CD14-positive monocyte (primary cell): ENCODE measurements around the gene ZNF451. TPM values are rescaled to one million over a fixed set of nuclear protein-coding genes. Genes with fewer than 3 reads are reported as not detected.

ENCODE experiments used
- DNase-seq, 3 donors: peaks; one replicate each; pipeline ENCODE4 v3.0.0-alpha.2; 2011 to 2022
- H2AFZ ChIP-seq: 2 replicates; pipeline ENCODE4 v1.6.0; 2012; ENCODE audit warnings: mild to moderate bottlenecking, low read depth, low read length, inconsistent platforms; ENCODE audit not compliant: insufficient read depth, poor library complexity, severe bottlenecking
- H3K27ac ChIP-seq, 2 donors: 1 replicate in 1 of 2; 2 replicates in 1 of 2; pipeline ENCODE4 v1.5.1; 2012 to 2013; ENCODE audit warnings: low read length in 2 of 2, control low read depth in 1 of 2, inconsistent platforms in 1 of 2, low read depth in 1 of 2, mild to moderate bottlenecking in 1 of 2
- H3K27me3 ChIP-seq, 2 donors: one replicate each; pipeline versions ENCODE4 v1.6.0 to v1.6.1; 2011 to 2013; ENCODE audit warnings: low read length in 2 of 2; ENCODE audit not compliant: control insufficient read depth in 2 of 2, insufficient read depth in 2 of 2
- H3K36me3 ChIP-seq, 2 donors: replicated peaks in 1 of 2; 1 replicate in 1 of 2; 2 replicates in 1 of 2; pipeline versions ENCODE4 v1.5.1 to v1.6.1; 2012 to 2013; ENCODE audit warnings: low read length in 2 of 2, control low read depth in 1 of 2, inconsistent platforms in 1 of 2, mild to moderate bottlenecking in 1 of 2; ENCODE audit not compliant: insufficient read depth in 2 of 2, control insufficient read depth in 1 of 2
- H3K4me1 ChIP-seq, 2 donors: 1 replicate in 1 of 2; 2 replicates in 1 of 2; pipeline versions ENCODE4 v1.5.1 to v1.6.1; 2012 to 2013; ENCODE audit warnings: low read length in 2 of 2, control low read depth in 1 of 2, inconsistent platforms in 1 of 2, mild to moderate bottlenecking in 1 of 2, moderate library complexity in 1 of 2; ENCODE audit not compliant: insufficient read depth in 2 of 2, control insufficient read depth in 1 of 2
- H3K4me2 ChIP-seq: replicated peaks from 2 replicates; pipeline ENCODE3; 2012; ENCODE audit warnings: low read length, moderate library complexity, mild to moderate bottlenecking; ENCODE audit not compliant: poor library complexity, severe bottlenecking; ENCODE audit errors: extremely low read depth
- H3K4me3 ChIP-seq, 3 experiments: fragments of 200-600 bp in 1 of 3; sonication (generic) in 1 of 3; replicated peaks in 1 of 3; 1 replicate in 2 of 3; 2 replicates in 1 of 3; pipeline ENCODE4 v1.5.1; 2011 to 2013; ENCODE audit warnings: low read length in 3 of 3, mild to moderate bottlenecking in 3 of 3, control low read depth in 2 of 3, low read depth in 2 of 3, inconsistent platforms in 1 of 3, moderate library complexity in 1 of 3
- H3K79me2 ChIP-seq: 2 replicates; pipeline ENCODE4 v1.6.0; 2012; ENCODE audit warnings: mild to moderate bottlenecking, control low read depth, inconsistent platforms, low read length, moderate library complexity; ENCODE audit not compliant: insufficient read depth
- H3K9ac ChIP-seq: 2 replicates; pipeline ENCODE4 v1.6.0; 2017; ENCODE audit warnings: low read length, mild to moderate bottlenecking; ENCODE audit not compliant: insufficient read depth, poor library complexity, severe bottlenecking
- H3K9me3 ChIP-seq, 2 donors: replicated peaks in 1 of 2; 1 replicate in 1 of 2; 2 replicates in 1 of 2; pipeline versions ENCODE4 v1.5.1 to v1.6.1; 2012 to 2013; ENCODE audit warnings: low read length in 2 of 2, control low read depth in 1 of 2; ENCODE audit not compliant: control insufficient read depth in 1 of 2, insufficient read depth in 1 of 2
- H4K20me1 ChIP-seq: 2 replicates; pipeline ENCODE4 v1.6.0; 2012; ENCODE audit warnings: mild to moderate bottlenecking, low read length, control low read depth, moderate library complexity; ENCODE audit not compliant: insufficient read depth
- H3K27ac Mint-ChIP-seq, 7 donors: one replicate each; pipeline ENCODE4 v1.8.0; 2020; ENCODE audit warnings: mild to moderate bottlenecking in 7 of 7, mixed read lengths in 7 of 7, moderate library complexity in 6 of 7, inconsistent platforms in 2 of 7
- H3K27me3 Mint-ChIP-seq, 3 donors: one replicate each; pipeline ENCODE4 v1.8.0; 2021 to 2022; ENCODE audit warnings: low read depth in 3 of 3, mild to moderate bottlenecking in 3 of 3, mixed read lengths in 3 of 3, moderate library complexity in 3 of 3, inconsistent platforms in 1 of 3
- H3K36me3 Mint-ChIP-seq, 2 donors: one replicate each; pipeline ENCODE4 v1.8.0; 2020; ENCODE audit warnings: mixed read lengths in 2 of 2, inconsistent platforms in 1 of 2, mild to moderate bottlenecking in 1 of 2
- H3K4me1 Mint-ChIP-seq: one replicate; pipeline ENCODE4 v1.8.0; 2020; ENCODE audit warnings: mild to moderate bottlenecking, mixed read lengths
- H3K4me3 Mint-ChIP-seq, 2 donors: one replicate each; pipeline ENCODE4 v1.8.0; 2020; ENCODE audit warnings: mild to moderate bottlenecking in 2 of 2, mixed read lengths in 2 of 2, moderate library complexity in 1 of 2
- H3K9me3 Mint-ChIP-seq, 7 donors: one replicate each; pipeline ENCODE4 v1.8.0; 2020 to 2022; ENCODE audit warnings: mixed read lengths in 7 of 7, mild to moderate bottlenecking in 6 of 7, moderate library complexity in 6 of 7, inconsistent platforms in 2 of 7
- CTCF ChIP-seq: fragments of 200-600 bp; IDR thresholded peaks from one replicate; pipeline ENCODE4 v1.8.0; 2022; ENCODE audit warnings: antibody characterized with exemption, mild to moderate bottlenecking
- WGBS: methylation state at CpG from one replicate; pipeline ENCODE4 v1.1.5; 2013; ENCODE audit warnings: missing lambda C conversion rate; ENCODE audit not compliant: insufficient coverage; 5-methylcytosine and 5-hydroxymethylcytosine counted together
- intact Hi-C, 2 donors: fragments of 100-400 bp; cut with micrococcal nuclease; formaldehyde crosslinking; loops; one replicate each; pipeline versions ENCODE4 v1.15.0 to v1.15.1; 2023
- polyA plus RNA-seq, 3 donors: library from polyadenylated mRNA; depleted of rRNA in 1 of 3; unstranded in 2 of 3; stranded (reverse) in 1 of 3; fragments of 300-500 nt in 2 of 3; fragments of >200 nt in 1 of 3; fragmentation: Illumina TruSeq in 2 of 3; gene quantifications; 1 replicate in 2 of 3; 2 replicates in 1 of 3; pipeline ENCODE4 v1.2.3, GENCODE V29; 2012 to 2021

ZNF451 gene
- polyA plus RNA-seq, 3 donors, result 7.9 to 22.0 (median 19.1) TPM

- Histone ChIP-seq H3K4me3 (no peak overlapping the region), H2AFZ (no peak overlapping the region), H3K79me2 (no peaks in the 10 kb centered on the region), H3K9me3 (no peaks in the 10 kb centered on the region), H3K9ac (no peak overlapping the region), H3K4me1 (no peaks in the 10 kb centered on the region), H3K27me3 (no peaks in the 10 kb centered on the region), H3K4me2 (no peak overlapping the region), H3K36me3 (peaks cover 9 to 30% of the 10 kb centered on the region in 2 donors), H3K27ac (no peak overlapping the region), H4K20me1 (no peaks in the 10 kb centered on the region)
- Mint-ChIP-seq H3K4me3 (no peak overlapping the region), H3K27ac (no peak overlapping the region), H3K9me3 (no peaks in the 10 kb centered on the region), H3K36me3 (peaks cover 30 to 33% of the 10 kb centered on the region in 2 donors), H3K27me3 (no peaks in the 10 kb centered on the region), H3K4me1 (no peaks in the 10 kb centered on the region)
- no peak for TF ChIP-seq CTCF
- intact Hi-C loops, result no loop called here
- 100% methylated on average over 8 of the region's 9 CpGs for WGBS
- DNase-seq, result no peak
Measured at GRCh38 chr6:57069920-57070331, 20.1 kb upstream of the ZNF451 start.

- Mint-ChIP-seq H3K4me1 (no peaks in the 10 kb centered on the region), H3K4me3 (no peak overlapping the region), H3K9me3 (peaks cover 0 to under 1% (median 0%) of the 10 kb centered on the region in 7 donors), H3K36me3 (peaks cover 13 to 24% of the 10 kb centered on the region in 2 donors), H3K27me3 (no peaks in the 10 kb centered on the region), H3K27ac (no peak overlapping the region)
- no peak for TF ChIP-seq CTCF
- 100% methylated on average over 2 of the region's 3 CpGs for WGBS
- Histone ChIP-seq H3K9me3 (no peaks in the 10 kb centered on the region), H4K20me1 (no peaks in the 10 kb centered on the region), H3K4me1 (no peaks in the 10 kb centered on the region), H3K27me3 (no peaks in the 10 kb centered on the region), H3K79me2 (no peaks in the 10 kb centered on the region), H3K4me2 (no peak overlapping the region), H2AFZ (no peak overlapping the region), H3K9ac (no peak overlapping the region), H3K27ac (no peak overlapping the region), H3K4me3 (no peak overlapping the region), H3K36me3 (peaks cover 3 to 10% of the 10 kb centered on the region in 2 donors)
- intact Hi-C loops, result no loop called here
- no peak for DNase-seq
Measured at GRCh38 chr6:57072108-57072507, 17.9 kb upstream of the ZNF451 start.
